Measurements from ENCODE around the gene PARD3. TPM values are rescaled to one million over a fixed set of nuclear protein-coding genes. Genes with fewer than 3 reads are reported as not detected.

PARD3 gene
- total RNA-seq, 2 donors from 2014 or later = 59.6 to 74.6 TPM

- Mint-ChIP-seq H3K4me3 (no peak overlapping the region), H3K27me3 (ENCODE audit: insufficient read depth) (no peaks in the 10 kb centered on the region), H3K36me3 (ENCODE audit: low read depth) (peaks cover 16% of the 10 kb centered on the region), H3K27ac (no peak overlapping the region), H3K9me3 (no peaks in the 10 kb centered on the region), H3K4me1 (peaks cover 13% of the 10 kb centered on the region)
- H3K9ac ChIP-seq (ENCODE audit: extremely low read depth, low read length, poor library complexity, severe bottlenecking) = no peak overlapping the region
- no peaks in the 10 kb centered on the region for H3K27me3 ChIP-seq (ENCODE audit: control insufficient read depth, insufficient read depth, low read length, poor library complexity, severe bottlenecking)
- peaks cover 1% of the 10 kb centered on the region for H3K4me1 ChIP-seq (ENCODE audit: control insufficient read depth, insufficient read depth, low read length)
- no peak for TF ChIP-seq CTCF (conservative IDR thresholded peaks at IDR 0.05)
- H3K9me3 ChIP-seq (ENCODE audit: control insufficient read depth, low read length) = peaks cover 5% of the 10 kb centered on the region
- DNase-seq = no peak
- 100% methylated on average over 1 of the region's 1 CpG for WGBS, 2 experiments (ENCODE audit: insufficient coverage in 1 of 2, insufficient read length in 1 of 2)
- no peak overlapping the region for H3K27ac ChIP-seq (ENCODE audit: low read depth, low read length)
- H3K4me3 ChIP-seq (ENCODE audit: low read length) = no peak overlapping the region
- H3K36me3 ChIP-seq (ENCODE audit: control insufficient read depth, insufficient read depth, low read length) = peaks cover 22% of the 10 kb centered on the region
Measured at GRCh38 chr10:34498821-34499220, 316.3 kb downstream of the PARD3 start.

GRCh38 chr10:34495938-34496337, 319.2 kb downstream of the PARD3 start:
- no peaks in the 10 kb centered on the region for H3K9me3 ChIP-seq (ENCODE audit: control insufficient read depth, low read length)
- peaks cover 10% of the 10 kb centered on the region for H3K36me3 ChIP-seq (ENCODE audit: control insufficient read depth, insufficient read depth, low read length)
- no peak for TF ChIP-seq CTCF (conservative IDR thresholded peaks at IDR 0.05)
- Mint-ChIP-seq H3K4me1 (peaks cover 6% of the 10 kb centered on the region), H3K4me3 (no peak overlapping the region), H3K27ac (no peak overlapping the region), H3K27me3 (ENCODE audit: insufficient read depth) (no peaks in the 10 kb centered on the region), H3K36me3 (ENCODE audit: low read depth) (peaks cover 6% of the 10 kb centered on the region), H3K9me3 (no peaks in the 10 kb centered on the region)
- 95 to 100% methylated on average over 2 of the region's 2 CpGs for WGBS, 2 experiments (ENCODE audit: insufficient coverage in 1 of 2, insufficient read length in 1 of 2)
- no peak overlapping the region for H3K4me3 ChIP-seq (ENCODE audit: low read length)
- no peaks in the 10 kb centered on the region for H3K27me3 ChIP-seq (ENCODE audit: control insufficient read depth, insufficient read depth, low read length, poor library complexity, severe bottlenecking)
- DNase-seq = no peak
- H3K4me1 ChIP-seq (ENCODE audit: control insufficient read depth, insufficient read depth, low read length) = no peaks in the 10 kb centered on the region
- no peak overlapping the region for H3K27ac ChIP-seq (ENCODE audit: low read depth, low read length)
- H3K9ac ChIP-seq (ENCODE audit: extremely low read depth, low read length, poor library complexity, severe bottlenecking) = no peak overlapping the region

- H3K27ac Mint-ChIP-seq = no peak overlapping the region
- peaks cover 15% of the 10 kb centered on the region for H3K4me1 Mint-ChIP-seq
- H3K27ac ChIP-seq (ENCODE audit: low read depth, low read length) = no peak overlapping the region
Measured at GRCh38 chr10:34494012-34494411, 321.1 kb downstream of the PARD3 start.

More at GRCh38 chr10:34494012-34494411, 321.1 kb downstream of the PARD3 start:
- Mint-ChIP-seq H3K27me3 (ENCODE audit: insufficient read depth) (no peaks in the 10 kb centered on the region), H3K4me3 (no peak overlapping the region), H3K36me3 (ENCODE audit: low read depth) (peaks cover 6% of the 10 kb centered on the region), H3K9me3 (no peaks in the 10 kb centered on the region)
- H3K27me3 ChIP-seq (ENCODE audit: control insufficient read depth, insufficient read depth, low read length, poor library complexity, severe bottlenecking) = no peaks in the 10 kb centered on the region
- 96 to 100% methylated on average over 2 to 5 of the region's 5 CpGs for whole genome bisulfite sequencing, 2 experiments (ENCODE audit: insufficient coverage in 1 of 2, insufficient read length in 1 of 2)
- no peaks in the 10 kb centered on the region for H3K4me1 ChIP-seq (ENCODE audit: control insufficient read depth, insufficient read depth, low read length)
- H3K4me3 ChIP-seq (ENCODE audit: low read length) = no peak overlapping the region
- DNase-seq = no peak
- no peaks in the 10 kb centered on the region for H3K9me3 ChIP-seq (ENCODE audit: control insufficient read depth, low read length)
- no peak for TF ChIP-seq CTCF (conservative IDR thresholded peaks at IDR 0.05)
- H3K36me3 ChIP-seq (ENCODE audit: control insufficient read depth, insufficient read depth, low read length) = peaks cover 13% of the 10 kb centered on the region
- no peak overlapping the region for H3K9ac ChIP-seq (ENCODE audit: extremely low read depth, low read length, poor library complexity, severe bottlenecking)

All from endodermal cell (in vitro differentiated cells).